Loucy (cell line): ENCODE measurements around the gene SLC35E4.
A peak's percentile ranks its signal among the peaks of the same experiment; 100 is the strongest.

ENCODE experiments used
- H2AFZ ChIP-seq: fragments of 200-600 bp; sonication (generic); 2 replicates; pipeline ENCODE4 v1.6.0; 2016; ENCODE audit warnings: antibody characterized with exemption, mild to moderate bottlenecking, low read length, moderate library complexity
- H3F3A ChIP-seq: fragments of 200-600 bp; 2 replicates; pipeline ENCODE4 v1.6.0; 2016; ENCODE audit warnings: antibody characterized with exemption, low read depth, mild to moderate bottlenecking
- H3K27me3 ChIP-seq: fragments of 200-600 bp; sonication (generic); 2 replicates; pipeline ENCODE4 v1.6.1; 2014; ENCODE audit warnings: low read length, mild to moderate bottlenecking; ENCODE audit not compliant: insufficient read depth, poor library complexity, severe bottlenecking
- H3K36me3 ChIP-seq: fragments of 200-600 bp; sonication (generic); 2 replicates; pipeline ENCODE4 v1.6.1; 2016; ENCODE audit warnings: low read length; ENCODE audit not compliant: insufficient read depth
- H3K4me1 ChIP-seq: fragments of 200-600 bp; sonication (generic); 2 replicates; pipeline ENCODE4 v1.5.1; 2014; ENCODE audit warnings: low read length, mild to moderate bottlenecking; ENCODE audit not compliant: insufficient read depth, poor library complexity, severe bottlenecking
- H3K4me2 ChIP-seq: fragments of 200-600 bp; sonication (generic); 2 replicates; pipeline ENCODE4 v1.6.0; 2014; ENCODE audit warnings: antibody characterized with exemption, low read length, low read depth, mild to moderate bottlenecking; ENCODE audit not compliant: poor library complexity, severe bottlenecking
- H3K4me3 ChIP-seq: fragments of 200-600 bp; sonication (generic); 2 replicates; pipeline ENCODE4 v1.5.1; 2014; ENCODE audit warnings: low read length, mild to moderate bottlenecking, mixed read lengths; ENCODE audit not compliant: poor library complexity, severe bottlenecking
- H3K79me2 ChIP-seq: fragments of 200-600 bp; sonication (generic); 2 replicates; pipeline ENCODE4 v1.6.1; 2014; ENCODE audit warnings: low read length; ENCODE audit not compliant: insufficient read depth
- H3K9ac ChIP-seq: fragments of 200-600 bp; sonication (generic); 2 replicates; pipeline ENCODE4 v1.6.0; 2014; ENCODE audit warnings: mild to moderate bottlenecking, low read depth, low read length, moderate library complexity; ENCODE audit not compliant: poor library complexity, severe bottlenecking
- H3K9me2 ChIP-seq: fragments of 200-600 bp; sonication (generic); replicated peaks from 2 replicates; pipeline ENCODE4 v1.6.1; 2016; ENCODE audit warnings: low read depth, low read length, mixed read lengths
- H3K9me3 ChIP-seq: fragments of 200-600 bp; sonication (generic); 2 replicates; pipeline ENCODE4 v1.6.1; 2014; ENCODE audit warnings: mild to moderate bottlenecking, antibody characterized with exemption, low read length, low read depth; ENCODE audit not compliant: insufficient read depth
- H4K20me1 ChIP-seq: fragments of 200-600 bp; sonication (generic); 2 replicates; pipeline ENCODE4 v1.6.0; 2014; ENCODE audit warnings: antibody characterized with exemption, low read length, mild to moderate bottlenecking; ENCODE audit not compliant: insufficient read depth, poor library complexity, severe bottlenecking
- EZH2phosphoT487 ChIP-seq: fragments of 200-600 bp; IDR thresholded peaks from 2 replicates; pipeline ENCODE4 v1.6.1; 2018; ENCODE audit warnings: antibody characterized with exemption, mild to moderate bottlenecking, moderate library complexity, borderline replicate concordance
- TF ChIP-seq, protein P1 (sequence below): fragments of 200-600 bp; sonication (generic); conservative IDR thresholded peaks from 2 replicates; pipeline ENCODE4 v1.5.1; 2014; ENCODE audit warnings: mild to moderate bottlenecking, antibody characterized with exemption, low read length

Gene SLC35E4

DNA sequence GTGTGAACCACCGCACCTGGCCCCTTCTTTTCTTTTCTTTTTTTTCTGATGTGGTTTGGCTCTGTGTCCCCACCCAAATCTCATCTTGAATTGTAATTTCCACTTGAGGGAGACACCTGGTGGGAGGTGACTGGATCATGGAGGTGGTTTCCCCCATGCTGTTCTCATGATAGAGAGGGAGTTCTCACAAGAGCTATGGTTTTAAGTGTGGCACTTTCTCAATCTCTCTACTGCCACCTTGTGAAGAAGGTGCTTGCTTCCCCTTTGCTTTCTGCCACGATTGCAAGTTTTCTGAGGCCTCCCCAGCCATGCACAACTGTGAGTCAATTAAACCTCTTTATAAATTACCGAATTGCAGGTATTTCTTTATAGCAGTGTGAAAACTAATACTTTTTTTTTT is 33.5 kb upstream of the SLC35E4 start:
- no peak for TF ChIP-seq EZH2phosphoT487
- TF ChIP-seq, protein P1, sequence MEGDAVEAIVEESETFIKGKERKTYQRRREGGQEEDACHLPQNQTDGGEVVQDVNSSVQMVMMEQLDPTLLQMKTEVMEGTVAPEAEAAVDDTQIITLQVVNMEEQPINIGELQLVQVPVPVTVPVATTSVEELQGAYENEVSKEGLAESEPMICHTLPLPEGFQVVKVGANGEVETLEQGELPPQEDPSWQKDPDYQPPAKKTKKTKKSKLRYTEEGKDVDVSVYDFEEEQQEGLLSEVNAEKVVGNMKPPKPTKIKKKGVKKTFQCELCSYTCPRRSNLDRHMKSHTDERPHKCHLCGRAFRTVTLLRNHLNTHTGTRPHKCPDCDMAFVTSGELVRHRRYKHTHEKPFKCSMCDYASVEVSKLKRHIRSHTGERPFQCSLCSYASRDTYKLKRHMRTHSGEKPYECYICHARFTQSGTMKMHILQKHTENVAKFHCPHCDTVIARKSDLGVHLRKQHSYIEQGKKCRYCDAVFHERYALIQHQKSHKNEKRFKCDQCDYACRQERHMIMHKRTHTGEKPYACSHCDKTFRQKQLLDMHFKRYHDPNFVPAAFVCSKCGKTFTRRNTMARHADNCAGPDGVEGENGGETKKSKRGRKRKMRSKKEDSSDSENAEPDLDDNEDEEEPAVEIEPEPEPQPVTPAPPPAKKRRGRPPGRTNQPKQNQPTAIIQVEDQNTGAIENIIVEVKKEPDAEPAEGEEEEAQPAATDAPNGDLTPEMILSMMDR: peak; percentile 55
- no peaks in the 10 kb centered on the region for H3K27me3 ChIP-seq
- no peak overlapping the region for H3K9ac ChIP-seq

DNA sequence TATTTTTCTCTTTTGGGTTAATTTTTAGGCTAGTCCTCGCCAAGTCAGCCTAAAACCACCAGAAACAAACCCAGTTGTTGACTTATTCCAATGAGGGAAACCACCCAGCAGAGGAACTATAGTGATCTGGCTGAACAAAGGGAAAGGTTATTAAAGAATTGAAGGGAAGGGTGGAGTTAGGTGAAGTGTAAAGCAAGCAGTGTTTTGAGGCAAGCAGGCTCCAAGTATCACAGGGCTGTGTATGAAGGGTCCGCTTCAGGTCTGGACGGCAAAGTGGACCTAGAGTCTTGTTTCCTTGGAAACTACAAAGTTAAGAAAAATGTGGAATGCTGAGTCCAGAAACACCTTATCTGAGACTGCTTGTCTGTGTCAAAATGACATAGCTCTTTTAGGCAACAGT is 31.8 kb upstream of the SLC35E4 start:
- no peak overlapping the region for H3K4me2 ChIP-seq
- H3K4me3 ChIP-seq: no peak overlapping the region
- no peaks in the 10 kb centered on the region for H3K36me3 ChIP-seq
- H3K9ac ChIP-seq: no peak overlapping the region
- H3K79me2 ChIP-seq: no peaks in the 10 kb centered on the region
- peaks cover 27% of the 10 kb centered on the region for H3K4me1 ChIP-seq
- H3K9me3 ChIP-seq: no peaks in the 10 kb centered on the region
- H3K27me3 ChIP-seq: no peaks in the 10 kb centered on the region
- H3F3A ChIP-seq: 0 out of 2 replicates have a peak, but pooled peaks cover 4% of the 10 kb centered on the region
- H2AFZ ChIP-seq: no peak overlapping the region
- TF ChIP-seq, protein P1: no peak
- no peak for TF ChIP-seq EZH2phosphoT487
- H4K20me1 ChIP-seq: no peaks in the 10 kb centered on the region
- H3K9me2 ChIP-seq: no peaks in the 10 kb centered on the region

More for the DNA sequence above, 33.5 kb upstream of the SLC35E4 start:
- Histone ChIP-seq H4K20me1 (no peaks in the 10 kb centered on the region), H3K4me3 (no peak overlapping the region), H3K9me3 (no peaks in the 10 kb centered on the region), H3K4me1 (peaks cover 9% of the 10 kb centered on the region), H2AFZ (no peak overlapping the region), H3K4me2 (no peak overlapping the region), H3F3A (0 out of 2 replicates have a peak, but pooled peaks cover 4% of the 10 kb centered on the region), H3K9me2 (no peaks in the 10 kb centered on the region), H3K79me2 (no peaks in the 10 kb centered on the region), H3K36me3 (no peaks in the 10 kb centered on the region)

DNA sequence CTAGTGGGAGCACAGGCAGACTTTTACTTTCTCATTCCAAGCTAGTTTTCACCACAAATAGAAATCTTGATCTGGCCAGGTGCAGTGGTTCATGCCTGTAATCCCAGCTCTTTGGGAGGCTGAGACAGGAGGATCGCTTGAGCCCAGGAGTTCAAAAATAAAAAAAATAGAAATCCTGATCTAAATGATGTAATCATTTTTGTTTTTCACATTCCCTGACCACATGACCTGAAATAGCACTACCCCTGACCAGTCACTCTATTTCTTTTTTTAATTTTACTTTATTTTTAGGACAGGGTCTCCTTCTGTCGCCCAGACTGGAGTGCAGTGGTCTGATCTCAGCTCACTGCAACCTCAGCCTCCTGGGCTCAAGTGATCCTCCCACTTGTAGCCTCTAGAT is 30.9 kb upstream of the SLC35E4 start:
- no peak overlapping the region for H3K4me3 ChIP-seq
- no peaks in the 10 kb centered on the region for H4K20me1 ChIP-seq
- no peaks in the 10 kb centered on the region for H3K9me3 ChIP-seq
- no peaks in the 10 kb centered on the region for H3K27me3 ChIP-seq
- no peak overlapping the region for H2AFZ ChIP-seq
- H3K36me3 ChIP-seq: no peaks in the 10 kb centered on the region
- H3K4me2 ChIP-seq: no peak overlapping the region
- H3K9ac ChIP-seq: no peak overlapping the region
- no peaks in the 10 kb centered on the region for H3K9me2 ChIP-seq
- TF ChIP-seq, protein P1: no peak
- TF ChIP-seq EZH2phosphoT487: no peak
- no peaks in the 10 kb centered on the region for H3K79me2 ChIP-seq
- 0 out of 2 replicates have a peak, but pooled peaks cover 4% of the 10 kb centered on the region for H3F3A ChIP-seq
- H3K4me1 ChIP-seq: peaks cover 35% of the 10 kb centered on the region
